ENCODE data around the gene STAC3.
A peak's percentile ranks its signal among the peaks of the same experiment; 100 is the strongest.

Gene STAC3

DNA sequence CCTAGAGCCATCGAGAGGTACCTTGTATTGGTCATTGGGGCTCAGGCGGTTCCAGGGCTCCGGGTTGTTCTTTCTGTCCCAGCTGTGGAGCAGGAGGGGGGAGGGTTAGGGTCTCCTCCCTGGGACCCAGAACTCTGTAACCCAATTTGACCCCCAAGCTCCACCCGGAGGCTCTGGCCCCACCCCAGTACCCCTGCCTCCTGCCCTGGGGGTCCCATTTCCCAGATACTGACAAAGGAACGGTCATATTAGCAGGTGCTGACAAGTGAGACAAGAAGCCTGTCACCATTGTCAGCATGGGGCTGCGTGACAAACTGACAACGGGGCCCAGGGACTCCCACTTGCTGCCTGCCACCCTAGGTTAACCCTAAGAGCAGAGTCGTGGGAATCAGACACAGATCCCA, 15.3 kb downstream of the STAC3 start:
- DNase-seq = peak; percentile 25

GRCh38 chr12:57235017-57235727, 15.8 kb downstream of the STAC3 start:
- DNase-seq = peak; percentile 81

GRCh38 chr12:57234571-57235016, 16.4 kb downstream of the STAC3 start:
- DNase-seq = no peak

- DNase-seq = no peak
Measured at GRCh38 chr12:57234233-57234570, 16.8 kb downstream of the STAC3 start.

- peak; percentile 32 for DNase-seq
Measured at GRCh38 chr12:57233357-57234232, 17.4 kb downstream of the STAC3 start.

GRCh38 chr12:57232156-57232756, 18.7 kb downstream of the STAC3 start:
- DNase-seq = peak; percentile 28

DNA sequence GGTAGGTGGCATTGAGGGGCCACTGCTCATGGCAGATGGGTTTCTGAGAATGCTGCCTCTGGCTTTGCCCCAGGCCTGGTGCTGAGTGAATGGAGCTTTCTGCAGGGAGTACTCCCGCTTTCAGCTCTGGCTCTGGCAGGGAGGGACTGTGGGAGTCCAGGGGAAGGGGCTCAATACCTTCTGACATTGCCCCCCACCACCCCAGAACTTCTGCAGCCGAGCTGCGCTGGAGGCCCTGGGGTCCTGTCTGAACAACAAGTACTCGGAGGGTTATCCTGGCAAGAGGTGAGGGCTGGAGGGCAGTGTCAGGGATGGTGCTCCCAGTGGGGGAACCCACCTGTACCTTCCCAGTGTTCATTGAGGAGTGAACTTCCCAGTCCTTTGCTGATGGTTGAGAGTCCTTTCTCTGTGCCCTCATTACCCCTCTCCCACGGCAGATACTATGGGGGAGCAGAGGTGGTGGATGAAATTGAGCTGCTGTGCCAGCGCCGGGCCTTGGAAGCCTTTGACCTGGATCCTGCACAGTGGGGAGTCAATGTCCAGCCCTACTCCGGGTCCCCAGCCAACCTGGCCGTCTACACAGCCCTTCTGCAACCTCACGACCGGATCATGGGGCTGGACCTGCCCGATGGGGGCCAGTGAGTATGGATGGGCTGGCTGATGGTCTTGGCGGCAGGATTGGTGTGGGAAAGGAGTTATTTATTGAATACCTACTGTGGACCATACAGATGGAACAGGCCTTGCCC, 19.5 kb downstream of the STAC3 start:
- DNase-seq = no peak

DNA sequence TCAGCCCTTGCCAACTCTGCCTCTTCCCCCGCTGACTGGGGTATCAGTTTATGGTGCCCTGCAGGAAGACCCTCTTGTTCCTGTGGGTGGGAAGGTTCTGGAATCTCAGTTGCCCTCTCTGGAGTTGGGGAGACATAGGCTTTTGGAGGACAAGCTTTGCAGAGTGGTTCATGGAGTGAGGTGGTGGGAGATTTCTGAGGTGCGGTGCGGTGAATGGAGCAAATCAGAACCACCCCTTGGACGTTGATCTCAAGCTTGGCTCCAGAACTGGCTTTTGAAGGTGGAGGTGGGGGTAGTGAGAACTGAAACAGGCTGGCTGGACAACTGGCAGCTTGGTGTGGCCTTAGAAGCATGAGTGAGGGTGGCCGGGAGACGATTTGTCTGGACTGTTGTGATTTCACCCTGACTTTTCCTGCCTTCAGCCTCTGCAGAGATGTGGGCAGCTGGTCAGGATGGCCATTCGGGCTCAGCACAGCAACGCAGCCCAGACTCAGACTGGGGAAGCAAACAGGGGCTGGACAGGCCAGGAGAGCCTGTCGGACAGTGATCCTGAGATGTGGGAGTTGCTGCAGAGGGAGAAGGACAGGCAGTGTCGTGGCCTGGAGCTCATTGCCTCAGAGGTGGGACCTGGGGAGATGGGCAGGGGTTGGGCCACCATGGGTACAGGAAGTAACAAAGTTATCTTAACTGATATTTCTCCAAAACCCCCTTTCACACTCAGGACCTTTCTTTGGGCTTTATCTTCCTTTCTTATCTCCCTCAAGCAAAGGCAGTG, 20.4 kb downstream of the STAC3 start:
- DNase-seq = no peak

DNA sequence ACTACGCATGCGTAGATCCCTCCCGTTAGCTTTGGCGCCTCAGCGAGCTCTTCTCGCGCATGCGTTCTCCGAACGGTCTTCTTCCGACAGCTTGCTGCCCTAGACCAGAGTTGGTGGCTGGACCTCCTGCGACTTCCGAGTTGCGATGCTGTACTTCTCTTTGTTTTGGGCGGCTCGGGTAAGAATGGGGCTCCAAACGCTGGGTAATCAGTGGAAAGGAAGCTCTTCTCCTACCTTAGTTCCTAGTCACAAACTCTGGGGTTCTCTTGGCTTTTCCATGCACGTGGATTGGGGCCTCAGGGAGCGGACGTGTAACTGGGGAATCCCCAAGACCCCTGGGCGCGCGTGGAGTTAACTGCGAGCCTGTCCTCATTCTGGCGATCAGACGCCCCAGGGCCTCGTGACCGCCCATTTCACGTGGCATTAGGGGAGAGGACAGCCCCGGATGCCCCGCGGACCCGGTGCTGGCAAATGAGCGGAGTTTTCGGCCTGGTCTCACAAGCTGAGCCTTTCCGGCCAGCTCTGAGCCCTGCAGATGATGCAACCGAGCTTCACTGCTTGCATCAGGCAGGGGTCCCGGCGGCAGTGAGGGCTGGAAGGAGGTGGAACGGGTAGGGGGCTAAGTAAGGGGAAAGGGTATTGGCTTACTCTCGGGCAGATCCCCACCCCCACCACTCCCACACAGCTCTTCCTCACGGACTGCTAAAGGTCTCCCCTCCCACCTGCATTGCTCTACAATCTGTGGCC, 21.2 kb downstream of the STAC3 start, which contains the start of gene SHMT2:
TSS of gene SHMT2 (plus strand) at position 78 of the 747 bp plus-strand sequence. CDS start at position 146, 68 bp downstream.
- peak; percentile 96 for DNase-seq

DNA sequence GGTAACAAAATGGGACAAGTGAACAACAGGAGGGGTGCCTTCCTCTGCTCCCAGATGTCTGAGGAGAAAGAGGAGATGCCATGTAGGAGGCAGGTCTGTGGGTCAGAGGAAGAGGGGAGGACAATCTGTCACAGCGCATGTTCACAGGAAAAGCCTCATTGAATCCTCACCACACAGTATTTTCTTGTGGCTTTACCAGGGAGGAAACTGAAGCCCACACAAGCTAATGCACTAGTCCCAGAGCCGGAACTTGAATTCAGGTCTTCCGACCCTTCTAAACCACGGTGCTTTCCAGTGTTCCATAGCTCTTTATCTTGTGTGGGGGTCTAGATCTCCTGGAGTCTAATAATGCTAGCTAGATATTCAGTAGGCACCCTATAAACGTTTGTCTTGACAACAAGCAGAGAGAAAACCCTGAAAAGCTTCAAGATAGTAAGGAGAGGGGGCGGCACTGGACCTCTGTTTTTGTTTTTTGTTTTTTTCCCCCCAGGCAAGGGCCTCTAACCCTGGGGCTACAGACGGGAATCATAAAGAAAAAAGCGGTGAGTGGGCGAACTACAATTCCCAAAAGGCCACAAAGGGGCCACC, 21.8 kb downstream of the STAC3 start:
- no peak for DNase-seq

GRCh38 chr12:57227315-57228115, 23.5 kb downstream of the STAC3 start:
- no peak for DNase-seq

DNA sequence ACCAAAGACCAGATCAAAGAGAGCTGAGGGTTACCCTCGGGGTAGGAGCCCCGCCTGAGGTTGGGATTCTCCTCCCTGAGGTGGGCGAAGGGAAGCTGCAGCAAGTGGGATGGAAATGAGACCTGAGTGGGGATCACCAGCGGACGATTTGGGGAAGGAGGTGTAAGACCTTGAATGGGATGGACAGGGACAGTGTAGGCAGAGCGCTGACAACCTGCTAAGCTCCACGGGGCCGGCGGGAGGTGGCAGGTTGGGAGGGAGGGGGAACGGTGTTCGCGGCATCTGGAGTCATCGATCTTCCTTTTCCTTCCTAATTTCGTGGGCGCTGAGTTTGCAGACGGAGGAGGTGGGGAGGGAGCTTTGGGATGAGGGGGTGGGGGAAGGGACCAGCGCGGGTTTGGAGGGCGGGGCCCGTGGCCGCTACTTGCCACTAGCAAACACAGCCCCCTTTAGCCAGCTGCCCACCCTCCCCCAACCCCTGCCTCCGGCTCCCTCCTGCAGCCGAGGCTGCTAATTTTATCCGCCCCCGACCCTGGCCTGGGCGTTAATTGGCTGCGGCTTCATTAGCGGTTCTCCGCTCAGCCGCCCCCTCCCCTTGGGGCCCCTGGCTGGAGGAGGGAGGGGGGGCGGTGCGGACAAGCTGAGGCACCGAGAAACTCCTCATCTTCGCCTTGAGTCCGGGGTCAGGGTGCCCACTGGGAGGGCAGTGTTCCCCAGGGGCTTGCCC, 24.2 kb downstream of the STAC3 start:
- no peak for DNase-seq

DNA sequence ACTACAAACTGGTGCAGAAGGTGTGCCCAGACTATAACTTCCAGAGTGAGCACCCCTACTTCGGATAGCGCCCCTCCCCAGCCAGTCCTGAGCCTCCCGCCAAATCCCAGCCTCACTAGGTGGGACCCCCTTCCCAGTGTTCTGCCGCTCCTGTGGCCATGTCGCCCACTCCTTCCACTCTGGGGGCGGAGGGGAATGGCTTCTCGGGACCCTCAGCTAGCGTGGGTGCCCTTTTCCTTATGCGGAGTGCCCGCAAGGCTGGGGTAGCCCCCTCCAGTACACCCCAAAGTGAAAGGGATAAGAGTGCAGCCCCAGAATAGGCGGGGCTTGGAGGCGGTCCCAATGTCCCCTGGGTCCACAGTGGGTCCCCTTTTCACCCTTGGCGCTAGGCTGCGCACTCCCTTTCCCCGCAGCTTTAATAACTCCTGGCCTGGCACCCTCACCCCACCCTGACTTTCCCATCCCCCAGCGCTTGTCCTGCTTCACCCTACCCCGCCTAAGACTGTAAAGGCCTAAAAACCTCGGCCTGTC, 25.2 kb downstream of the STAC3 start:
- DNase-seq = no peak

- DNase-seq = no peak
Measured at GRCh38 chr12:57224973-57225679, 25.9 kb downstream of the STAC3 start.

- DNase-seq = no peak
Measured at GRCh38 chr12:57224278-57224972, 26.6 kb downstream of the STAC3 start.

- DNase-seq = no peak
Measured at GRCh38 chr12:57223191-57224165, 27.5 kb downstream of the STAC3 start.
